Upper lobe of right lung (tissue), 1 donor: ENCODE data around the gene UBE2D3. TPM values are rescaled to one million over a fixed set of nuclear protein-coding genes. Genes with fewer than 3 reads are reported as not detected.

Experiments
- ATAC-seq: fragments of 200-7000 bp; cut with Tn5 transposase; one replicate; pipeline ENCODE4 v1.9.1; 2020; ENCODE audit warnings: mild to moderate bottlenecking, moderate library complexity
- DNase-seq: peaks from one replicate; pipeline ENCODE4 v3.0.0-alpha.2; 2020
- H3K27ac ChIP-seq: fragments of 200-600 bp; one replicate; pipeline ENCODE4 v1.8.0; 2022
- H3K27me3 ChIP-seq: fragments of 200-600 bp; one replicate; pipeline ENCODE4 v1.8.0; 2022; ENCODE audit warnings: mild to moderate bottlenecking
- H3K36me3 ChIP-seq: fragments of 200-600 bp; one replicate; pipeline ENCODE4 v1.8.0; 2022
- H3K4me1 ChIP-seq: fragments of 200-600 bp; one replicate; pipeline ENCODE4 v1.8.0; 2022
- H3K4me3 ChIP-seq: fragments of 200-600 bp; one replicate; pipeline ENCODE4 v1.8.0; 2022; ENCODE audit warnings: mild to moderate bottlenecking
- H3K9me3 ChIP-seq: fragments of 200-600 bp; one replicate; pipeline ENCODE4 v1.8.0; 2022
- CTCF ChIP-seq: fragments of 200-600 bp; IDR thresholded peaks from one replicate; pipeline ENCODE4 v1.8.0; 2022; ENCODE audit warnings: antibody characterized with exemption
- intact Hi-C: fragments of 100-400 bp; cut with DNase I; formaldehyde crosslinking; loops from one replicate; pipeline ENCODE4 v1.11.0; 2022
- total RNA-seq: library from RNA; stranded (reverse); fragmentation: NEBNext Ultra II Directional; extraction: Animal tissue kit (Norgen Biotek cat#: 25700); gene quantifications from one replicate; pipeline ENCODE4 v1.2.1, GENCODE V29; 2021
- donor health status: DM: no; HTN: yes; CAD: no; lungs with severe emphysema.

The UBE2D3 gene
- total RNA-seq, 1 donor from 2014 or later = 279 TPM

GRCh38 chr4:102809691-102810090, 17.7 kb downstream of the UBE2D3 start:
- H3K9me3 ChIP-seq = no peaks in the 10 kb centered on the region
- no peak for TF ChIP-seq CTCF
- no peaks in the 10 kb centered on the region for H3K27me3 ChIP-seq
- peaks cover 52% of the 10 kb centered on the region for H3K4me1 ChIP-seq
- ATAC-seq (no peak), DNase-seq (no peak)
- H3K36me3 ChIP-seq = peaks cover 54% of the 10 kb centered on the region
- intact Hi-C loops = no loop called here
- H3K27ac ChIP-seq = no peak overlapping the region
- H3K4me3 ChIP-seq = no peak overlapping the region

GRCh38 chr4:102809190-102809589, 18.2 kb downstream of the UBE2D3 start:
- ATAC-seq (peak; percentile 63), DNase-seq (no peak)
- Histone ChIP-seq H3K27ac (no peak overlapping the region), H3K4me1 (peaks cover 47% of the 10 kb centered on the region), H3K4me3 (no peak overlapping the region), H3K9me3 (no peaks in the 10 kb centered on the region), H3K27me3 (no peaks in the 10 kb centered on the region), H3K36me3 (peaks cover 57% of the 10 kb centered on the region)
- intact Hi-C loops = no loop called here
- no peak for TF ChIP-seq CTCF

GRCh38 chr4:102808009-102808408, 19.3 kb downstream of the UBE2D3 start:
- Histone ChIP-seq H3K4me1 (peaks cover 36% of the 10 kb centered on the region), H3K36me3 (peaks cover 67% of the 10 kb centered on the region), H3K4me3 (no peak overlapping the region), H3K27me3 (no peaks in the 10 kb centered on the region), H3K9me3 (no peaks in the 10 kb centered on the region), H3K27ac (no peak overlapping the region)
- no peak for DNase-seq
- intact Hi-C loops = no loop called here
- TF ChIP-seq CTCF = no peak
- no peak for ATAC-seq

GRCh38 chr4:102807345-102807744, 20.0 kb downstream of the UBE2D3 start:
- Histone ChIP-seq H3K36me3 (peaks cover 74% of the 10 kb centered on the region), H3K9me3 (no peaks in the 10 kb centered on the region), H3K27ac (no peak overlapping the region), H3K4me1 (peaks cover 29% of the 10 kb centered on the region), H3K4me3 (no peak overlapping the region), H3K27me3 (no peaks in the 10 kb centered on the region)
- ATAC-seq (no peak), DNase-seq (no peak)
- TF ChIP-seq CTCF = no peak
- intact Hi-C loops = no loop called here

GRCh38 chr4:102799816-102800215, 27.5 kb downstream of the UBE2D3 start:
- intact Hi-C loops = no loop called here
- DNase-seq (no peak), ATAC-seq (no peak)
- H3K36me3 ChIP-seq = peaks cover 99% of the 10 kb centered on the region
- TF ChIP-seq CTCF = no peak
- H3K27ac ChIP-seq = no peak overlapping the region
- no peak overlapping the region for H3K4me3 ChIP-seq
- no peaks in the 10 kb centered on the region for H3K27me3 ChIP-seq
- no peaks in the 10 kb centered on the region for H3K4me1 ChIP-seq
- no peaks in the 10 kb centered on the region for H3K9me3 ChIP-seq

GRCh38 chr4:102794999-102795398, 32.4 kb downstream of the UBE2D3 start:
- Histone ChIP-seq H3K4me3 (no peak overlapping the region), H3K27ac (no peak overlapping the region), H3K4me1 (no peaks in the 10 kb centered on the region), H3K36me3 (peaks cover 62% of the 10 kb centered on the region), H3K9me3 (no peaks in the 10 kb centered on the region), H3K27me3 (no peaks in the 10 kb centered on the region)
- no peak for TF ChIP-seq CTCF
- intact Hi-C loops = no loop called here
- DNase-seq (no peak), ATAC-seq (no peak)
